ENCODE measurements around the gene LRRC36. TPM values are rescaled to one million over a fixed set of nuclear protein-coding genes. Genes with fewer than 3 reads are reported as not detected.
A peak's percentile ranks its signal among the peaks of the same experiment; 100 is the strongest.

The LRRC36 gene
- total and polyA plus RNA-seq, 2 of the 13 experiments (the other 11 are each of a cell fraction or from before 2014, with no cell fraction given) = 0.12 to 0.15 TPM

DNA sequence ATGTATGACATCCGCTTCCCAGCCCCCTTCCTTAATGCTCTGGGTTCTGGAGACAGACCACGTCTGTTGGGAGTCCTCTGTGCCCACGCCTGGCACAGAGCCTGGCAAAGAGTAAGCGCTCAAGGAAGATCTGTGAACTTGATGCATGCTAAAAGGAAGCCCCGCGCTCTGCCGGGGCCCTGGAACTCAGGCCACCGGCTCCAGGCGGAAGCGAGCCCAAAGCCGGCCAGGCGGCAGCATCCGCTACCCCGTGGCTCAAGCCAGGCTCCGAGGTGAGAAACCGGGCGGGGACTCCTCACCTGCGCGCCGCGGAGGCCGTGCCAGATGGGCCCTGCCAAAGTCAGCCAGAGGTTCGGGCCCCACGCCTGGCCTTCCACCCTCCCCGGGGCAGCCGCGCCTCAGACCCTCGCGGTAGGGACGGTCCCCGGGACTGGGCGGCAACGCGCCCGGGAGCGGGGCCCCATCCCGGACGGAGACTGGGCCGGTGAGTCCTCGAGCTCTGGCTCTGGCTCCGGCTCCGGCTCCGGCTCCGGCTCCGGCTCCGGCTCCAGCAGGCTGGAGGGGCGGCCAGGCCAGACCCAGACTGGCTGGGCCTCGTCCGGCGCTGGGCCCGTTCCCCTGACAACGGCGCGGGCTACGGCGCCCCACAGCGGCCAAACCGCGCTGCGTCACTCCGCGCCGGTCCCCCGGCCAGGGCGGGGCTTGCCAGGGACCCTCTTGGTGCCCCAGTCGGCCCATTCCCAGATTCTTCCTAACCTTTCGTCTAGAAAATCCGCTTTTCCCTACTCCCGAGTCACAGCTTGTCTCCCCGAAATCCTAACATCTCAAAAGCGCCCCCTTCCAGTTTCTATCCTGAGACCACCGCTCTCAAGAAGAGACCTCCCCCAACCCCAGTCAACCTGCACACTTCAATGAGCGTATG is 89.5 kb downstream of the LRRC36 start, which contains the start of gene ZDHHC1 (continued):
- TF ChIP-seq ZNF280B (CRISPR knock-in tag; IDR thresholded peaks at IDR 0.05; ENCODE audit: borderline replicate concordance) (peak; percentile 47; the same call in 1 of the 2 replicates), TP53 (CRISPR knock-in tag; conservative IDR thresholded peaks at IDR 0.05) (0 out of 2 replicates have a peak, but pooled peaks have one; percentile 56), ZNF713 (CRISPR knock-in tag; IDR thresholded peaks at IDR 0.05) (peak; percentile 55; the same call in 1 of the 2 replicates), TEAD2 (CRISPR knock-in tag; IDR thresholded peaks at IDR 0.05) (no peak), ZNF280D (CRISPR knock-in tag; IDR thresholded peaks at IDR 0.05) (peak; percentile 26; the same call in 1 of the 2 replicates), PRDM15 (CRISPR knock-in tag; IDR thresholded peaks at IDR 0.05) (peak; percentile 94), ZNF83 (CRISPR knock-in tag; IDR thresholded peaks at IDR 0.05; ENCODE audit: borderline replicate concordance) (no peak; the same call in 1 of the 2 replicates), ZNF614 (CRISPR knock-in tag; IDR thresholded peaks at IDR 0.05; ENCODE audit: borderline replicate concordance) (no peak), ARID4A (CRISPR knock-in tag; IDR thresholded peaks at IDR 0.05; ENCODE audit: borderline replicate concordance) (peak; percentile 84; the same call in 1 of the 2 replicates), PHF8 (CRISPR knock-in tag; IDR thresholded peaks at IDR 0.05) (peak; percentile 86), ZNF30 (CRISPR knock-in tag; IDR thresholded peaks at IDR 0.05) (0 out of 2 replicates have a peak, but pooled peaks have one; percentile 72), ZFP82 (CRISPR knock-in tag; IDR thresholded peaks at IDR 0.05; ENCODE audit: borderline replicate concordance) (peak; percentile 77; the same call in 1 of the 2 replicates), REXO4 (CRISPR knock-in tag; IDR thresholded peaks at IDR 0.05; ENCODE audit: borderline replicate concordance) (no peak), RORA (CRISPR knock-in tag; IDR thresholded peaks at IDR 0.05) (no peak)
